OCI-LY7 (cell line): ENCODE results near the gene MARCHF7. TPM values are rescaled to one million over a fixed set of nuclear protein-coding genes. Genes with fewer than 3 reads are reported as not detected.
"Not testable (repeated sequence)": the region's sequence is repeated elsewhere in the genome, so short reads cannot be mapped to it uniquely, and the experiment has no call there.

ENCODE experiments used
- Bru-seq: library from RNA; stranded (reverse); fragments of 400-500 nt; gene quantifications from one replicate; lab custom pipeline; 2021; lab: Mats Ljungman, UMichigan
- BruChase-seq, 2 experiments: library from RNA; stranded (reverse); fragments of 400-500 nt; gene quantifications; one replicate each; lab custom pipeline; 2021; lab: Mats Ljungman, UMichigan
- BruUV-seq: library from RNA; stranded (reverse); fragments of 400-500 nt; replicated peaks from 2 replicates; lab custom pipeline; 2021; lab: Mats Ljungman, UMichigan
- CTCF ChIA-PET: fragments of 300-600 bp; sonication (Branson Sonifier 250); formaldehyde crosslinking; loops from one replicate; lab custom pipeline; 2022; ENCODE audit warnings: antibody characterized with exemption; ENCODE audit not compliant: unreplicated experiment; lab: Charles Lee
- POLR2A ChIA-PET: fragments of 300-600 bp; sonication (Branson Sonifier 250); formaldehyde crosslinking; loops from one replicate; lab custom pipeline; 2022; ENCODE audit warnings: antibody characterized with exemption; lab: Charles Lee
- DNase-seq: peaks from one replicate; pipeline ENCODE4 v3.0.0-alpha.2; 2015; ENCODE audit warnings: low spot score
- H2AFZ ChIP-seq: fragments of 200-600 bp; sonication (generic), shearing (Covaris generic); 2 replicates; pipeline ENCODE4 v1.6.1; 2014; ENCODE audit warnings: mild to moderate bottlenecking, antibody characterized with exemption, low read length, moderate library complexity
- H3K27ac ChIP-seq: fragments of 200-600 bp; sonication (generic); 2 replicates; pipeline ENCODE4 v1.5.1; 2014; ENCODE audit warnings: mixed run types, low read depth, mild to moderate bottlenecking, moderate library complexity, low read length, inconsistent platforms; ENCODE audit not compliant: poor library complexity, severe bottlenecking
- H3K36me3 ChIP-seq: fragments of 200-600 bp; sonication (generic); 2 replicates; pipeline ENCODE4 v1.6.1; 2014; ENCODE audit warnings: mild to moderate bottlenecking, antibody characterized with exemption, low read length, moderate library complexity, mixed read lengths; ENCODE audit not compliant: insufficient read depth
- H3K4me1 ChIP-seq: fragments of 200-600 bp; sonication (generic); 2 replicates; pipeline ENCODE4 v1.5.1; 2014; ENCODE audit warnings: mild to moderate bottlenecking, low read length; ENCODE audit not compliant: insufficient read depth, poor library complexity, severe bottlenecking
- H3K4me2 ChIP-seq: fragments of 200-600 bp; sonication (generic); 2 replicates; pipeline ENCODE4 v1.6.1; 2014; ENCODE audit warnings: mild to moderate bottlenecking, low read length
- H3K4me3 ChIP-seq: fragments of 200-600 bp; sonication (generic); 2 replicates; pipeline ENCODE4 v1.5.1; 2014; ENCODE audit warnings: mild to moderate bottlenecking, low read depth, low read length; ENCODE audit not compliant: poor library complexity, severe bottlenecking
- H3K79me2 ChIP-seq: fragments of 200-600 bp; sonication (generic); 2 replicates; pipeline ENCODE4 v1.6.1; 2016; ENCODE audit warnings: low read depth, mild to moderate bottlenecking, low read length, moderate library complexity, mixed read lengths; ENCODE audit not compliant: insufficient read depth
- H3K9me2 ChIP-seq: fragments of 200-600 bp; sonication (generic); 2 replicates; pipeline ENCODE4 v1.6.1; 2016; ENCODE audit warnings: mild to moderate bottlenecking, low read length, mixed read lengths; ENCODE audit not compliant: insufficient read depth
- H3K9me3 ChIP-seq: fragments of 200-600 bp; sonication (generic); 2 replicates; pipeline ENCODE4 v1.6.1; 2014; ENCODE audit warnings: mild to moderate bottlenecking, mixed run types, low read length, mixed read lengths
- H4K20me1 ChIP-seq: fragments of 200-600 bp; sonication (generic); 2 replicates; pipeline ENCODE4 v1.6.1; 2014; ENCODE audit warnings: mild to moderate bottlenecking, antibody characterized with exemption, low read length, moderate library complexity, mixed read lengths; ENCODE audit not compliant: insufficient read depth
- CTCF ChIP-seq: fragments of 200-600 bp; sonication (generic); conservative IDR thresholded peaks from 2 replicates; pipeline ENCODE4 v1.5.1; 2014; ENCODE audit warnings: mild to moderate bottlenecking, antibody characterized with exemption, low read length, moderate library complexity, mixed read lengths
- EZH2phosphoT487 ChIP-seq: fragments of 200-600 bp; sonication (generic); IDR thresholded peaks from 2 replicates; pipeline ENCODE4 v1.6.1; 2018; ENCODE audit warnings: low read depth, borderline replicate concordance, mild to moderate bottlenecking, mixed run types, antibody characterized with exemption, low read length, moderate library complexity, mixed read lengths
- intact Hi-C: fragments of 100-400 bp; cut with micrococcal nuclease; formaldehyde crosslinking; loops from one replicate; pipeline ENCODE4 v1.10.0; 2022; ENCODE audit not compliant: unreplicated experiment
- long read RNA-seq: library from polyadenylated mRNA; stranded (forward); transcript quantifications from one replicate; pipeline ENCODE4 v2.0.0, GENCODE V29; 2022
- total RNA-seq, 2 experiments: library from RNA; depleted of rRNA in 1 of 2; stranded (reverse); fragments of >200 nt in 1 of 2; shearing (Covaris generic) in 1 of 2; gene quantifications; 2 replicates each; pipeline ENCODE4 v1.2.3, GENCODE V29; 2014 to 2022

The MARCHF7 gene, protein sequence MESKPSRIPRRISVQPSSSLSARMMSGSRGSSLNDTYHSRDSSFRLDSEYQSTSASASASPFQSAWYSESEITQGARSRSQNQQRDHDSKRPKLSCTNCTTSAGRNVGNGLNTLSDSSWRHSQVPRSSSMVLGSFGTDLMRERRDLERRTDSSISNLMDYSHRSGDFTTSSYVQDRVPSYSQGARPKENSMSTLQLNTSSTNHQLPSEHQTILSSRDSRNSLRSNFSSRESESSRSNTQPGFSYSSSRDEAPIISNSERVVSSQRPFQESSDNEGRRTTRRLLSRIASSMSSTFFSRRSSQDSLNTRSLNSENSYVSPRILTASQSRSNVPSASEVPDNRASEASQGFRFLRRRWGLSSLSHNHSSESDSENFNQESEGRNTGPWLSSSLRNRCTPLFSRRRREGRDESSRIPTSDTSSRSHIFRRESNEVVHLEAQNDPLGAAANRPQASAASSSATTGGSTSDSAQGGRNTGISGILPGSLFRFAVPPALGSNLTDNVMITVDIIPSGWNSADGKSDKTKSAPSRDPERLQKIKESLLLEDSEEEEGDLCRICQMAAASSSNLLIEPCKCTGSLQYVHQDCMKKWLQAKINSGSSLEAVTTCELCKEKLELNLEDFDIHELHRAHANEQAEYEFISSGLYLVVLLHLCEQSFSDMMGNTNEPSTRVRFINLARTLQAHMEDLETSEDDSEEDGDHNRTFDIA
- total RNA-seq (2014; rRNA removed; shearing (Covaris generic)) (48.8 and 56.2 TPM in 2 replicates), total RNA-seq (2022) (69.4 and 69.6 TPM in 2 replicates), Bru-seq, nascent RNA (percentile 97 among the genes with signal in this experiment), BruChase-seq, experiment 1, labeled RNA remaining after a 6-hour chase (percentile 90 among the genes with signal in this experiment), BruChase-seq, experiment 2, labeled RNA remaining after a 2-hour chase (percentile 95 among the genes with signal in this experiment)
- long read RNA-seq, full-length matches to known transcripts = 41 of 130 reads
- long read RNA-seq, partial matches to known transcripts = 12 of 130 reads
- long read RNA-seq, other reads (novel, unspliced or antisense) = 77 of 130 reads

- ChIA-PET CTCF (no interaction called here), POLR2A (interaction anchor here (0.6 to 2.1 kb wide), 12 partner anchors 13 to 1638 kb away, joined by 3 to 10 read pairs (median 4); no protein-coding TSS in a partner anchor)
- Histone ChIP-seq H3K4me3 (peak within 1 kb of the TSS; percentile 91), H2AFZ (peak within 1 kb of the TSS; percentile 93), H3K36me3 (peaks cover 36% of the 10 kb centered on the region), H3K27ac (peak within 1 kb of the TSS; percentile 86), H3K9me3 (peaks cover 5% of the 10 kb centered on the region; the same call in 1 of the 2 replicates), H3K4me2 (peak within 1 kb of the TSS; percentile 86), H3K4me1 (peaks cover 43% of the 10 kb centered on the region), H3K9me2 (no peaks in the 10 kb centered on the region), H4K20me1 (peaks cover 44% of the 10 kb centered on the region), H3K79me2 (peaks cover 62% of the 10 kb centered on the region)
- TF ChIP-seq EZH2phosphoT487 = no peak
- TF ChIP-seq CTCF = peak; percentile 70
- DNase-seq = peak; percentile 95
- no TSS peak for BruUV-seq
- intact Hi-C loops = loop anchor here (2.0 to 10.0 kb wide), 3 partner anchors 196 to 1838 kb away; partner anchors contain the start of genes ACVR1 and WDSUB1
Measured at GRCh38 chr2:159712143-159712928, at the start of gene MARCHF7. MARCHF7 (plus strand) TSS chr2:159712506; CDS start chr2:159729023, 16,517 bp downstream.

GRCh38 chr2:159667423-159667822 is 44.9 kb upstream of the MARCHF7 start:
- H3K4me2 ChIP-seq, CTCF ChIA-PET, H4K20me1 ChIP-seq, H3K9me2 ChIP-seq, H3K4me1 ChIP-seq, H3K36me3 ChIP-seq, H3K79me2 ChIP-seq, POLR2A ChIA-PET, H3K4me3 ChIP-seq, H2AFZ ChIP-seq, BruUV-seq, H3K9me3 ChIP-seq, intact Hi-C loops, H3K27ac ChIP-seq, DNase-seq: not testable (repeated sequence)
